HepG2 (cell line): ENCODE data around the gene TBC1D1. TPM values are rescaled to one million over a fixed set of nuclear protein-coding genes. Genes with fewer than 3 reads are reported as not detected.
A peak's percentile ranks its signal among the peaks of the same experiment; 100 is the strongest.

ENCODE experiments used
- ADNP ChIP-seq: sonication (generic); formaldehyde crosslinking; IDR thresholded peaks from 2 replicates; pipeline ENCODE4 v1.4.0; 2020; ENCODE audit warnings: missing genetic modification reagents
- CEBPB ChIP-seq: IDR thresholded peaks from 2 replicates; pipeline ENCODE4 v1.6.1; 2011; ENCODE audit warnings: low read depth, low read length, improper control_type of control experiment, borderline replicate concordance
- KIAA2018 ChIP-seq: sonication (generic); formaldehyde crosslinking; IDR thresholded peaks from 2 replicates; pipeline ENCODE4 v1.5.0; 2020; ENCODE audit warnings: mild to moderate bottlenecking, missing genetic modification reagents, borderline replicate concordance
- MAZ ChIP-seq, 2 experiments: sonication (generic) in 1 of 2; formaldehyde crosslinking in 1 of 2; IDR thresholded peaks; 2 replicates each; pipeline versions ENCODE4 v1.5.0 to v1.6.1; 2012 to 2020; ENCODE audit warnings: low read depth in 2 of 2, mild to moderate bottlenecking in 2 of 2, borderline replicate concordance in 1 of 2, improper control_type of control experiment in 1 of 2, low read length in 1 of 2, missing genetic modification reagents in 1 of 2, moderate library complexity in 1 of 2
- MYPOP ChIP-seq: sonication (generic); formaldehyde crosslinking; IDR thresholded peaks from 2 replicates; pipeline ENCODE4 v1.8.1; 2023; ENCODE audit warnings: mild to moderate bottlenecking, moderate library complexity, missing genetic modification reagents
- XRCC5 ChIP-seq: fragments of 200-400 bp; formaldehyde crosslinking; optimal IDR thresholded peaks from 2 replicates; pipeline ENCODE3; 2017; ENCODE audit warnings: mild to moderate bottlenecking, low read length
- ZBTB33 ChIP-seq: sonication (generic); formaldehyde crosslinking; IDR thresholded peaks from 2 replicates; pipeline ENCODE4 v1.4.0; 2020; ENCODE audit warnings: missing genetic modification reagents
- ZC3H13 ChIP-seq: sonication (generic); formaldehyde crosslinking; IDR thresholded peaks from 2 replicates; pipeline ENCODE4 v1.8.1; 2023; ENCODE audit warnings: mild to moderate bottlenecking, missing genetic modification reagents, moderate library complexity
- ZFX ChIP-seq: sonication (generic); formaldehyde crosslinking; IDR thresholded peaks from 2 replicates; pipeline ENCODE4 v1.4.0; 2020; ENCODE audit warnings: mild to moderate bottlenecking, low read depth, missing genetic modification reagents, moderate library complexity
- ZNF160 ChIP-seq: sonication (generic); formaldehyde crosslinking; IDR thresholded peaks from 2 replicates; pipeline ENCODE4 v1.8.0; 2022; ENCODE audit warnings: mild to moderate bottlenecking, inconsistent platforms, missing genetic modification reagents
- ZNF687 ChIP-seq: sonication (generic); formaldehyde crosslinking; IDR thresholded peaks from 2 replicates; pipeline ENCODE4 v1.5.1; 2020; ENCODE audit warnings: mild to moderate bottlenecking, missing genetic modification reagents, moderate library complexity
- polyA plus RNA-seq, 8 experiments: library from polyadenylated mRNA; depleted of rRNA in 3 of 8; stranded (reverse) in 7 of 8; unstranded in 1 of 8; fragments of >200 nt; fragmentation: Illumina TruSeq in 4 of 8; extraction: Trizol in 4 of 8; gene quantifications; 2 replicates each; pipeline versions ENCODE4 v1.2.1 to v1.2.3, GENCODE V29; 2011 to 2016; ENCODE audit warnings: low read depth in 4 of 8, missing spikeins in 1 of 8, mixed read lengths in 1 of 8; ENCODE audit not compliant: insufficient read depth in 1 of 8
- total RNA-seq, 5 experiments: library from RNA; depleted of rRNA; stranded (reverse); fragments of >200 nt; fragmentation: Illumina TruSeq; extraction: Trizol; gene quantifications; 2 replicates each; pipeline ENCODE4 v1.2.3, GENCODE V29; 2016; ENCODE audit warnings: low read depth in 1 of 5

The TBC1D1 gene
- total and polyA plus RNA-seq, 2 of the 13 experiments (the other 11 are each of a cell fraction or from before 2014, with no cell fraction given), result 37.3 to 62.8 TPM

DNA sequence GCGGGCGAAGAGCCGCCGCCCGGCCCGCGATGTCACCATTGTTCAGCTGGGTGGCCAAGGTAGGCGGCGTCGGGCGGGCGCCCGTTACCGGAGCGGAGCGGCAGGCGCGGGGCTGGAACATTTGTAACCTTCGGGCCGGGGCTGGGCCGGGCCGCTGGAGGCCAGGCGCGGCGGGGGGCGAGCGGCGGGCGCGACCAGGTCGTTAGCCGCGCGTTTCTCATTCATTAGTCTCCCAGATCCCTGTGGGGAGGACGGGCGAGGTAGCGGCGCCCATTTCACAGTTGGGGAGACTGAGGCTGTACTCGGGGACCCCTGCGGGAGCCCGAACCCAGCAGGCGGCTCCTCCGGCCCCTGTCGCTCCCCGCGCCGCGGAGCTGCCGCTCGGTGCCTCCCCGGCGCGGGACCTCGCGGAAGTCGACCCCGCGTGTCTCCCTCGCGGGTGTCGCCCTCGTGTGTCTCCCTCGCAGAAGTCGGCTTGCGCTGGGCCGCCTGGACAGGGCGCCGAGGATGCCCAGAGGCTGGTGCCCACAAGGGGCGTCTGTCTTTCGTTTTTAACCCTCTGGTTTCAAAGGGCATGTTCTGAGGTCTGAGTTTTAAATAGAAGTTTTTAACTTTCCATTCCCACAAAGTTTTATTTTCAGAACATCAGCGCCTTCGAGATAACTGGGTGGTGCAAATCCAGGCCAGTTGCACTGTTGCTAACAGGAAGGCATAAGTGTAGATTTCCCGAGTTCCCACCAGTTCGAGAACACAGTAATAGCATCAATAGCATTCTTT, 86.8 kb downstream of the TBC1D1 start (continued):
- peak; percentile 87 for TF ChIP-seq ZNF687 (CRISPR knock-in tag)
- TF ChIP-seq ZNF160, result 0 out of 2 replicates have a peak, but pooled peaks have one; percentile 33
- TF ChIP-seq MAZ (IDR thresholded peaks at IDR 0.05; ENCODE audit: borderline replicate concordance, low read depth, low read length), result peak; percentile 24; the same call in 1 of the 2 replicates
- TF ChIP-seq MAZ (CRISPR knock-in tag; IDR thresholded peaks at IDR 0.05; ENCODE audit: low read depth), result no peak; the same call in 1 of the 2 replicates
- TF ChIP-seq ZFX (CRISPR knock-in tag), result peak; percentile 53
- TF ChIP-seq MYPOP, result 0 out of 2 replicates have a peak, but pooled peaks have one; percentile 30
- no peak for TF ChIP-seq CEBPB
- no peak for TF ChIP-seq KIAA2018
- peak; percentile 13; the same call in 1 of the 2 replicates for TF ChIP-seq ADNP (CRISPR knock-in tag)
- peak; percentile 76 for TF ChIP-seq XRCC5
- 0 out of 2 replicates have a peak, but pooled peaks have one; percentile 23 for TF ChIP-seq ZBTB33 (CRISPR knock-in tag)
- TF ChIP-seq ZC3H13, result 0 out of 2 replicates have a peak, but pooled peaks have one; percentile 48
